Endothelial cell of umbilical vein (primary cell): ENCODE measurements around the gene HOXA3. TPM values are rescaled to one million over a fixed set of nuclear protein-coding genes. Genes with fewer than 3 reads are reported as not detected.

Experiments
- BruUV-seq: library from RNA; stranded (reverse); fragments of 400-500 nt; replicated peaks from 2 replicates; lab custom pipeline; 2021; lab: Mats Ljungman, UMichigan
- CTCF ChIA-PET: fragments of 300-600, 350-600 bp; sonication (Branson Sonifier 250); formaldehyde crosslinking; loops from one replicate; lab custom pipeline; 2021; ENCODE audit warnings: antibody characterized with exemption, inconsistent platforms; lab: Charles Lee
- POLR2A ChIA-PET: fragments of 300-600, 350-600 bp; sonication (Branson Sonifier 250); formaldehyde crosslinking; loops from one replicate; lab custom pipeline; 2021; ENCODE audit warnings: antibody characterized with exemption, inconsistent platforms; lab: Charles Lee
- DNase-seq: peaks from one replicate; pipeline ENCODE4 v3.0.0-alpha.2; 2011; ENCODE audit warnings: low read depth, low spot score
- FAIRE-seq: peaks from 2 replicates; lab custom pipeline; 2011; peaks lifted over from hg19 to GRCh38; lab: Jason Lieb, UNC
- H2AFZ ChIP-seq: 2 replicates; pipeline ENCODE4 v1.6.0; 2012; ENCODE audit warnings: low read depth, low read length, control low read depth, inconsistent platforms
- H3K27ac ChIP-seq: 2 replicates; pipeline ENCODE4 v1.5.1; 2011; ENCODE audit warnings: low read depth, mild to moderate bottlenecking, control low read depth, low read length, moderate library complexity; ENCODE audit not compliant: insufficient read depth
- H3K27me3 ChIP-seq, 2 experiments: 2 replicates each; pipeline versions ENCODE4 v1.6.0 to v1.6.1; 2011; ENCODE audit warnings: low read length in 2 of 2, mixed read lengths in 1 of 2; ENCODE audit not compliant: control insufficient read depth in 2 of 2, insufficient read depth in 2 of 2
- H3K36me3 ChIP-seq, 2 experiments: 2 replicates in 1 of 2; 3 replicates in 1 of 2; pipeline ENCODE4 v1.5.1; 2011; ENCODE audit warnings: low read length in 2 of 2, mild to moderate bottlenecking in 1 of 2, moderate library complexity in 1 of 2; ENCODE audit not compliant: control insufficient read depth in 2 of 2, insufficient read depth in 2 of 2; ENCODE audit errors: extremely low read depth in 1 of 2
- H3K4me1 ChIP-seq: 3 replicates; pipeline ENCODE4 v1.5.1; 2011; ENCODE audit warnings: mild to moderate bottlenecking, low read length; ENCODE audit not compliant: control insufficient read depth, insufficient read depth; ENCODE audit errors: extremely low read depth
- H3K4me2 ChIP-seq: 2 replicates; pipeline ENCODE4 v1.6.1; 2011; ENCODE audit warnings: low read length, control low read depth, mixed read lengths; ENCODE audit not compliant: insufficient read depth
- H3K4me3 ChIP-seq, 3 experiments: fragments of 200-600 bp in 1 of 3; sonication (generic), shearing (Covaris generic) in 1 of 3; replicated peaks in 1 of 3; 2 replicates each; pipeline ENCODE4 v1.5.1; 2011 to 2016; ENCODE audit warnings: control low read depth in 3 of 3, low read length in 3 of 3, mild to moderate bottlenecking in 2 of 3, inconsistent platforms in 1 of 3, low read depth in 1 of 3, moderate library complexity in 1 of 3; ENCODE audit not compliant: insufficient read depth in 1 of 3
- H3K79me2 ChIP-seq: 2 replicates; pipeline ENCODE4 v1.6.0; 2012; ENCODE audit warnings: low read length, inconsistent platforms; ENCODE audit not compliant: control insufficient read depth, insufficient read depth
- H3K9ac ChIP-seq: replicated peaks from 2 replicates; pipeline ENCODE3; 2011; ENCODE audit warnings: low read length, control low read depth; ENCODE audit not compliant: insufficient read depth; ENCODE audit errors: extremely low read depth
- H3K9me1 ChIP-seq: replicated peaks from 3 replicates; pipeline ENCODE4 v1.6.0; 2011; ENCODE audit warnings: mild to moderate bottlenecking, low read length; ENCODE audit not compliant: control insufficient read depth, insufficient read depth; ENCODE audit errors: extremely low read depth
- H3K9me3 ChIP-seq: replicated peaks from 2 replicates; pipeline ENCODE4 v1.5.1; 2012; ENCODE audit warnings: low read length, inconsistent platforms; ENCODE audit not compliant: control insufficient read depth, insufficient read depth
- H4K20me1 ChIP-seq: replicated peaks from 2 replicates; pipeline ENCODE3; 2011; ENCODE audit warnings: mild to moderate bottlenecking, low read length; ENCODE audit not compliant: control insufficient read depth, insufficient read depth; ENCODE audit errors: extremely low read depth
- EZH2 ChIP-seq: IDR thresholded peaks from 2 replicates; pipeline ENCODE4 v1.6.1; 2012; ENCODE audit warnings: borderline replicate concordance, low read depth, mild to moderate bottlenecking, moderate library complexity, low read length, inconsistent platforms; ENCODE audit not compliant: severe bottlenecking
- FOS ChIP-seq: IDR thresholded peaks from 2 replicates; pipeline ENCODE4 v1.6.1; 2011; ENCODE audit warnings: mild to moderate bottlenecking, low read length, moderate library complexity, borderline replicate concordance; ENCODE audit not compliant: insufficient read depth
- GATA2 ChIP-seq: IDR thresholded peaks from 2 replicates; pipeline ENCODE4 v1.7.0; 2011; ENCODE audit warnings: low read depth, mild to moderate bottlenecking, moderate library complexity, mixed read lengths, low read length; ENCODE audit not compliant: insufficient read length, insufficient read depth
- JUN ChIP-seq: IDR thresholded peaks from 2 replicates; pipeline ENCODE4 v1.6.1; 2011; ENCODE audit warnings: borderline replicate concordance, low read depth; ENCODE audit not compliant: insufficient read length, insufficient read depth
- MYC ChIP-seq: IDR thresholded peaks from one replicate; pipeline ENCODE4 v1.6.1; 2011; ENCODE audit warnings: mild to moderate bottlenecking, low read depth, low read length
- POLR2A ChIP-seq: IDR thresholded peaks from 2 replicates; pipeline ENCODE4 v1.6.1; 2012; ENCODE audit warnings: low read depth, mild to moderate bottlenecking, control low read depth, low read length
- POLR2AphosphoS5 ChIP-seq: IDR thresholded peaks from 2 replicates; pipeline ENCODE4 v1.6.1; 2012; ENCODE audit warnings: low read depth, mild to moderate bottlenecking, control low read depth, low read length, moderate library complexity; ENCODE audit not compliant: insufficient read depth
- dilution Hi-C: fragments of 300-500 bp; cut with MboI; formaldehyde crosslinking; loops from one replicate; pipeline ENCODE4 v1.15.0; 2019; ENCODE audit warnings: low sequenced_read_pairs; ENCODE audit not compliant: extremely low pct_ligation_motif_present
- intact Hi-C: fragments of 100-400 bp; cut with micrococcal nuclease; formaldehyde crosslinking; loops from one replicate; pipeline ENCODE4 v1.10.0; 2022
- polyA plus RNA-seq, 4 experiments: library from polyadenylated mRNA; depleted of rRNA in 3 of 4; stranded (reverse) in 3 of 4; unstranded in 1 of 4; fragments of >200 nt; gene quantifications; 2 replicates each; pipeline versions ENCODE4 v1.2.1 to v1.2.3, GENCODE V29; 2011 to 2012; ENCODE audit warnings: missing spikeins in 1 of 4
- total RNA-seq: library from RNA; stranded (reverse); gene quantifications from 2 replicates; pipeline ENCODE4 v1.2.3, GENCODE V29; 2021
- TF ChIP-seq, protein P1 (sequence below), 2 donors: IDR thresholded peaks; 1 replicate in 1 of 2; 2 replicates in 1 of 2; pipeline ENCODE4 v1.5.1; 2011; ENCODE audit warnings: low read length in 2 of 2, mild to moderate bottlenecking in 2 of 2, moderate library complexity in 2 of 2, control low read depth in 1 of 2, inconsistent platforms in 1 of 2, low read depth in 1 of 2; ENCODE audit not compliant: insufficient read depth in 1 of 2; ENCODE audit errors: extremely low read depth in 1 of 2
- TF ChIP-seq, protein P2 (sequence below): IDR thresholded peaks from 2 replicates; pipeline ENCODE4 v1.6.1; 2011; ENCODE audit not compliant: insufficient read depth, insufficient read length

HOXA3 gene
- total and polyA plus RNA-seq, 2 donors (not counting 3 experiments of a cell fraction or from before 2014, with no cell fraction given): 4.7 to 14.0 TPM

DNA sequence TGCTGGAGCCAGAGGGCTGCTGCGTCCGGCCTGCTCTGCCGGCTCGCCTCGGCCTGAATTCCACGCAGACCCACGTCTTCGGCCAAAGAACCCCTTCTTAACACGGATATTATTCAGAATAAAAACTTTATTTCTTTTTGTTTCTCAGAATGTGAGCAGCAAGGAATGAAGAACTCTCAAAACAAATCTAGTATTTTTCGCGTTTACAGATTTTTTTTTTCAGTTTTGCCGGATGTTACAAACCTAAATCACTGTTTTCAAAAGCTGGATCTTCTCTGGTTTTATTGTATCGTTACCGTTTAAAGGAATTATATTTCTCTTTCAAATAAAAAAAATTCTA, 45.5 kb downstream of the HOXA3 start:
- Histone ChIP-seq H3K9ac (peak overlapping the region; percentile 69), H2AFZ (no peak overlapping the region), H3K4me3 (peak overlapping the region; percentile 6 to 32 (median 32)), H3K36me3 (peaks cover 0 to 5% of the 10 kb centered on the region in 2 experiments), H4K20me1 (no peaks in the 10 kb centered on the region), H3K9me3 (no peaks in the 10 kb centered on the region), H3K27ac (peak overlapping the region; percentile 88), H3K4me1 (peaks cover 95% of the 10 kb centered on the region), H3K9me1 (no peaks in the 10 kb centered on the region), H3K27me3 (no peaks in the 10 kb centered on the region), H3K79me2 (peaks cover 77% of the 10 kb centered on the region), H3K4me2 (peak overlapping the region; percentile 73)
- no TSS peak for BruUV-seq
- DNase-seq (no peak), FAIRE-seq (no peak)
- dilution Hi-C loops: no loop called here
- intact Hi-C loops: loop anchor here (1.0 to 5.0 kb wide), 2 partner anchors 8 to 905 kb away; partner anchors contain the start of genes CBX3 and HNRNPA2B1
- TF ChIP-seq POLR2AphosphoS5: peak; percentile 4
- TF ChIP-seq, protein P1, sequence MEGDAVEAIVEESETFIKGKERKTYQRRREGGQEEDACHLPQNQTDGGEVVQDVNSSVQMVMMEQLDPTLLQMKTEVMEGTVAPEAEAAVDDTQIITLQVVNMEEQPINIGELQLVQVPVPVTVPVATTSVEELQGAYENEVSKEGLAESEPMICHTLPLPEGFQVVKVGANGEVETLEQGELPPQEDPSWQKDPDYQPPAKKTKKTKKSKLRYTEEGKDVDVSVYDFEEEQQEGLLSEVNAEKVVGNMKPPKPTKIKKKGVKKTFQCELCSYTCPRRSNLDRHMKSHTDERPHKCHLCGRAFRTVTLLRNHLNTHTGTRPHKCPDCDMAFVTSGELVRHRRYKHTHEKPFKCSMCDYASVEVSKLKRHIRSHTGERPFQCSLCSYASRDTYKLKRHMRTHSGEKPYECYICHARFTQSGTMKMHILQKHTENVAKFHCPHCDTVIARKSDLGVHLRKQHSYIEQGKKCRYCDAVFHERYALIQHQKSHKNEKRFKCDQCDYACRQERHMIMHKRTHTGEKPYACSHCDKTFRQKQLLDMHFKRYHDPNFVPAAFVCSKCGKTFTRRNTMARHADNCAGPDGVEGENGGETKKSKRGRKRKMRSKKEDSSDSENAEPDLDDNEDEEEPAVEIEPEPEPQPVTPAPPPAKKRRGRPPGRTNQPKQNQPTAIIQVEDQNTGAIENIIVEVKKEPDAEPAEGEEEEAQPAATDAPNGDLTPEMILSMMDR (IDR thresholded peaks at IDR 0.05; ENCODE audit: extremely low read depth in 1 of 2, insufficient read depth in 1 of 2, low read depth in 1 of 2, low read length in 2 of 2): no peak
- CTCF ChIA-PET: interaction anchor here (0.6 to 5.4 kb wide), 5 partner anchors 8 to 252 kb away, joined by 3 to 70 read pairs (median 12); partner anchors contain the start of gene HOXA1
- POLR2A ChIA-PET: interaction anchor here (1.2 to 1.5 kb wide), 4 partner anchors 11 to 73 kb away, joined by 3 to 5 read pairs (median 4); partner anchors contain the start of gene HOXA4

DNA sequence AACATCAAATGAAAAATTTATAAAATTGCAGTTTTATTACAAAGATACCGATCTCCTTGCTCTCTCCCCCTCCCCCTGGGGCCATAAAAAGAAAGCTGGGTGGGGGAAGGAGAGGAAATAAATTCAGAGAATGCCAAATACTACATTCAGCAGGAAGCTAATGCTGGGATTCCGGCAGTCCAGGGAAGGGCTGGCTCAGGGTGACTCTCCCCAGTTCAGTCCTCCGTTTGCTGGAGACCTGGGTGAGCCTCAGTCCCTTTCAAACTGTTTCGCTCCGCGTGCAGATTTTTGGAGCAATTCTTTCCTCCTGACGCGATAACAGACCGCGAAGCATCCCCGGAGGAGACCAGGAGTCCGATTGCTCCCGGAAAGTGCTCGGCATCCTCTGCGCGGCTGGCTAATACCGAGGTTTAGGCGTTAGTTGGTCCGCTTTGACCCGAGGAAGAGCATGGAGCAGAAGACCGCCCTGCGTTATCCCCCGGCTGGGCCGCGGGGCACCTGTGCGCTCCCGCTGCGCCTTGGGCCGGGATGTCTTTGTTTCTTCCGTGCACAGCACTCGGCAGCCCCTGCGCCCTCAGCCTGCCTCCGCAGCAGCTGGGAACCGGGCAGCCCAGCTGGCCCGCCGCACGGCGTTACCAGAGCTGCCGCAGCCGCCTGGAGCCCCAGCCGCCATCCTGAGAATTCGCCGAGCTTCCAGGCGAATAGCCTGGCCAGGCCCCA, 46.0 kb downstream of the HOXA3 start:
- Histone ChIP-seq H3K9me1 (no peaks in the 10 kb centered on the region), H3K79me2 (peaks cover 77% of the 10 kb centered on the region), H3K36me3 (peaks cover 0 to 5% of the 10 kb centered on the region in 2 experiments), H3K27me3 (no peaks in the 10 kb centered on the region), H3K4me3 (peak overlapping the region; percentile 6 to 32 (median 32)), H2AFZ (no peak overlapping the region), H3K9me3 (no peaks in the 10 kb centered on the region), H4K20me1 (no peaks in the 10 kb centered on the region), H3K4me1 (peaks cover 93% of the 10 kb centered on the region), H3K4me2 (peak overlapping the region; percentile 73), H3K9ac (peak overlapping the region; percentile 69), H3K27ac (peak overlapping the region; percentile 88)
- intact Hi-C loops: loop anchor here (1.0 to 5.0 kb wide), 2 partner anchors 9 to 904 kb away; partner anchors contain the start of genes CBX3 and HNRNPA2B1
- DNase-seq (peak; percentile 71), FAIRE-seq (peak; percentile 68)
- CTCF ChIA-PET: interaction anchor here (0.6 to 5.4 kb wide), 11 partner anchors 8 to 737 kb away, joined by 3 to 70 read pairs (median 4); partner anchors contain the start of genes HOXA1 and HOXA7
- dilution Hi-C loops: no loop called here
- peak; percentile 88 for TF ChIP-seq GATA2
- TF ChIP-seq, protein P1 (IDR thresholded peaks at IDR 0.05; ENCODE audit: extremely low read depth in 1 of 2, insufficient read depth in 1 of 2, low read depth in 1 of 2, low read length in 2 of 2): no peak
- TF ChIP-seq MYC: no peak
- TF ChIP-seq EZH2: no peak
- TF ChIP-seq JUN: no peak
- TF ChIP-seq POLR2A: peak; percentile 27
- TF ChIP-seq POLR2AphosphoS5: peak; percentile 8
- TF ChIP-seq, protein P2, sequence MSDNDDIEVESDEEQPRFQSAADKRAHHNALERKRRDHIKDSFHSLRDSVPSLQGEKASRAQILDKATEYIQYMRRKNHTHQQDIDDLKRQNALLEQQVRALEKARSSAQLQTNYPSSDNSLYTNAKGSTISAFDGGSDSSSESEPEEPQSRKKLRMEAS: no peak
- no peak for TF ChIP-seq FOS
- POLR2A ChIA-PET: interaction anchor here (1.2 to 2.1 kb wide), 5 partner anchors 9 to 73 kb away, joined by 3 to 5 read pairs (median 5); partner anchors contain the start of gene HOXA4
- BruUV-seq: no TSS peak
